Astrocyte (in vitro differentiated cells and primary cell): Measurements from ENCODE around the gene C1QTNF1.

Source experiments
- CTCF ChIP-seq: IDR thresholded peaks from 2 replicates; pipeline ENCODE4 v1.5.1; 2011; ENCODE audit warnings: low read depth, mild to moderate bottlenecking, inconsistent platforms, low read length, moderate library complexity; ENCODE audit not compliant: insufficient read depth
- EZH2 ChIP-seq: IDR thresholded peaks from 2 replicates; pipeline ENCODE4 v1.6.1; 2012; ENCODE audit warnings: mild to moderate bottlenecking, low read length, inconsistent platforms; ENCODE audit not compliant: insufficient read depth

DNA sequence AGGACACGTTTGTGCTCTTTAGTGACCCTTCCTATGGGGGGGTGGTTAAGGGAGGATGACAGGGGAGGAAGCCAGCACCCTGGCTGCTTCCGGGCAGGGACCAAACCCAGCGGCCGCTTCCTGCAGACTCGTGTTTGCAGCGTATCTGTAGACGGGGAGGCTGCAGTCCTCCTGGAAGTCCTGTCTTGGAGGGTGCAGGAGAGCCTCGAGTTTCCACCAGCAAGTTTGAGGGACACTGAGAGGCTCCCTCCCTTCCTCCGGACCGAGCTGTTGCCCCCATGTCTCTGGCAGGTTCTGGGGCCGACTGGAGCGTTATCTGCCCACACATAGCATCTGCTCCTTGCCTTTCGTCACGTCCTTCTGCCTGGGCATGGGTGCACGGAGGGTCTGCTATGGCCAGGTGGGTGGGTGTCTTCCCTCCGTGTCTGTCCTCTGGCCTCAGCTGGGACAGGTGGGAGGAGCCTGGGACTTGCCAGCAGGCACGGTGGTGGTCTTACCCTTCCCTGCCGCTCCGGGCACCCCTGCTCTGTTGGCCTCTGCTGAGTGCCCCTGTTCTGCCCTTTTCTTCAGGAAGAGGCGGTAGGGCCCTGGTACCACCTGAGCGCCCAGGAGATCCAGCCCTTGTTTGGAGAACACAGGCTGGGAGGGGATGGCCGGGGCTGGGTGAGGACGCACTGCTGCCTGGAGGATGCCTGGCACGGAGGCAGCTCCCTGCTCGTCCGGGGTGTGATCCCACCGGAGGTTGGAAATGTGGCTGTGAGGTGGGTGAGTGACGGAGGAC lies 59.4 kb downstream of the C1QTNF1 start:
- TF ChIP-seq CTCF (no peak), EZH2 (no peak)
